HG03139 (cell line): Measurements from ENCODE around the gene SEPTIN7.
A peak's percentile ranks its signal among the peaks of the same experiment; 100 is the strongest.
"Not testable (repeated sequence)": the region's sequence is repeated elsewhere in the genome, so short reads cannot be mapped to it uniquely, and the experiment has no call there.

Source experiments
- ATAC-seq: cut with Tn5 transposase; IDR thresholded peaks from one replicate; pipeline ENCODE4 v1.9.1; 2021; ENCODE audit not compliant: unreplicated experiment

Gene SEPTIN7

DNA sequence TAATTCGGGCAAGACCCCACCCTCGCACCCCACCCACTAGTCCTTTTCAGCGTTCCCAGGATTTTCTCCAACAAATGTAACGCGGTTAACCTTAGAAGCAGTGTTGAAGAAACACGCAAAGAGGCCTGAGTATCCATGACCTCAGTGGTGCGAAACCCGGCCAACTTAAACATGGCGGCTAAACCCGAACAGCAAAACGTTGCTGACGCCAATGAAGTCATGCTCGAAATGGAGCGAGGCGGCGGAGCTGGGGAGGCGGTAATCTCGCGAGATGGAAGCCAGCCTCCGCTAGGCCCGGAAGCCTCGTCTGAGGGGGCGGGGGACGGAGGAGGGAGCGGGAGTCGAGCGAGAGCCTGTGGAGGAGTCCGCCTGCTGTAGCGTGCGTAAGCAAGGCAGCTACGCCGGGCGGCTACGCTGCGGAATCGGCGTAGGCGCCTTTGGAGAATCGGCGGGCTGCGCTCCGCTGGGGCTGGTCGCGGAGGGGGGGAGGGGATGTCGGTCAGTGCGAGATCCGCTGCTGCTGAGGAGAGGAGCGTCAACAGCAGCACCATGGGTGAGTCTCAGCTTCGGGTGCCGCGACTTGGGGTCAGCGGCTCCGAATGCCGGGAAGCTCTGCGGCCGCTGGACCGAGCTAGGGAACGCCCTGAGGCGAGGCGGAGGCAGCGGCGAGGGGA is at the start of gene SEPTIN7:
TSS of gene SEPTIN7 (plus strand) at position 340 of the 674 bp plus-strand sequence. CDS start at position 493, 153 bp downstream.
- ATAC-seq: peak; percentile 85

DNA sequence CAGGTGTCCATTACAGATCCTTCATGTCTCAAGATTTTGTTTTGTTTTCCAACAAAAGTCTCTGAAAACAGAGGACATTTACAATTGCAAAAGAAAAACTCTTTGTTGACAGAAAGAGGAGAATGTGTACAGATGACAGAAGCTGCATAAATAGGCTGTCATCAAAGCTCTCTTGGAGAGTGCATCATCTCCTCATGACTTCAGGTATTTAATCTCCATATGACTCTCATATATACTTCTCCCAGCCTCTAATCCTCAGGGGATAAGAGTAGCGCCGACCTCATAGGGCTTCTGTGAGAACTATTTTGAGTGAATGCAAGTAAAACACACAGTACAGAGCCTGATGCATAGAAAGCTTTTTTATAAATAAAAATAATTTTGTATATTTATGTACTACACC is 48.1 kb upstream of the SEPTIN7 start:
- ATAC-seq: no peak

DNA sequence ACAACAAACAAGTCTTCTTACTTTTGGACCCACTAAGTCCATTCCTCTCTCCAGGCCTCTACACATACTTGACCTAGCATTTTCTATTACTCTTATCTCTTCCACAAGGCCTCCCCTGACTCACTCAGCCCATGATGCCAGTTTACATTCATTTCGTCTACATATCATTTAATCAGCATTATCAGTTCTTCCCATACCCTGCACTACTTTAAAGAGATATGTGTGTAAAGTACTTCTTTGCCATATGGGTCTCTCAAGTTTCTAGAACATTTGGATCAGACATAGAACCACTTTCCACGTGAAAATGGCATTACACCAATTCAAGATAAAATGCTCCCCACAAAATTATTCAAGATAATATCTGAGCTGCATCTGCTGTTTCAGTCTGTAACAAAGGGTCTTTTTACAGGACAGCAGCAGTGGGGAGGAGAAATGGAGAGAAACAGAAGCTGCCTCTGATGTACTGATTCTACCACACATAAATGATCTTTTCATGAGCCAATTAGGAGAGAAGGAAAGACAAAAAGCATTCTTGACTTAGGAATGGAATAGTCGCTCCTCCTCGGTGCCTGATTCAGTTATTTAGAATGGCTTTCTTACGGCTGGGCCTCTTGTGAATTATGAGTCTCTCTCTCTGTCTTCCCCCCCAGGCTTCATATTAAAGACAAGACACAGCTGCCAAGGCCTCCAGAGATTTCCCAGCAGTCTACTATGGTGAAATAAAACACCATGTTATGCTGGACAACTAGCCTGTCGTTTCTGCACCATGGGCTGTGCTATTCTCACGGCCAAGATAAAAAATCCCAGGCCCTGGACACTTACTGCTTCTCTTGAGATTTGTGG is 46.9 kb upstream of the SEPTIN7 start:
- ATAC-seq: no peak

DNA sequence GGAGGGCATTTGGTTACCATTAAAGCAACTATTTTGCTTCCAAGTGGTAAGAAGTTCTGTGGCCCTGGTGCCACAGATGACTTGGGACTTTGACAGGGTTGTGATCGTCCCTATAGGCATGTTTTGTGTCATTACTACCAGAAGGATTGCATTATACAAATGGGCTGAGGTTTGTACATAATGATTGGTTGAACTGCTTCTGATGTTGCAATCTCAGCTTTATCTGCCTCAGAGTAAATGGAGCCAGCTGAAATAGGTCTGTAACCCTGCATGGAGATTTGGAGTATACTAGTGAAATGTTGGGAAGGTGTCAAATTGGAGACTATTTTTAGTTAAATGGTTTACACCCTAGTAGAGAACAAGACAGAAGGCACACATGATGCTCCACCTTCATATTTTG is 46.1 kb upstream of the SEPTIN7 start:
- ATAC-seq: no peak

DNA sequence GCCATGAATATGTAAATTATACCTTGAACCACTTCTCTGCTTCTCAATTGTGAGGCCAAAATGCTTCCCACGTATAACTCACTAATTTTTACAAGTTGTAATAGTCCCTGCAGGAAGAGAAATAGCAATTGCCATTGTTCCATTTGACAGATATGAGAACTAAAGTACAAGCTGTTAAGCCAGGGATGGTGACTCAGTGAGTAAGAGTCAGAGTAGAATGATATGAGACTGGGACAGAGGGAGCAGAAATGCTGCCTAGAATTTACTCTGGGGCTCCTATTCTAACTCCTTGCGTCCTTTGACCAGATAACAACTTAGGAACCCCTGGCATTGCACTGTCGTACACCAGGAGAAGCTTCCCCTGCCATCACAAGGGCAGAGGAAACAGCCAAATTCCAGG is 45.1 kb upstream of the SEPTIN7 start:
- no peak for ATAC-seq

DNA sequence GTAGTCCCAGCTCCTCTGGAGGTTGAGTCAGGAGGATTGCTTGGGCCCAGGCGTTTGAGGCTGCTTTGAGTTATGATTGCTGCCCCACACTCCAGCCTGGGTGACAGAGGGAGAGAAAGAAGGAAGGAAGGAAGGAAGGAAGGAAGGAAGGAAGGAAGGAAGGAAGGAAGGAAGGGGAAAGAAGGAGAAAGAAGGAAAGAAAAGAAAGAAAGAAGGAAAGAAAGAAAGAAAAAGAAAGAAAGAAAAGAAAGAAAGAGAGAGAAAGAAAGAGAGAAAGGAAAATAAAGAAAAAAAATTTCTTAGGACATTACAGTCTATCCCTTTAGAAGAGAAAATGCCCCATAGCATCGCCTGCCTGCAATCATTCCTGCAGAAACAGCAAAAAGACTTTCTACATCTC is 44.4 kb upstream of the SEPTIN7 start:
- ATAC-seq: not testable (repeated sequence)

DNA sequence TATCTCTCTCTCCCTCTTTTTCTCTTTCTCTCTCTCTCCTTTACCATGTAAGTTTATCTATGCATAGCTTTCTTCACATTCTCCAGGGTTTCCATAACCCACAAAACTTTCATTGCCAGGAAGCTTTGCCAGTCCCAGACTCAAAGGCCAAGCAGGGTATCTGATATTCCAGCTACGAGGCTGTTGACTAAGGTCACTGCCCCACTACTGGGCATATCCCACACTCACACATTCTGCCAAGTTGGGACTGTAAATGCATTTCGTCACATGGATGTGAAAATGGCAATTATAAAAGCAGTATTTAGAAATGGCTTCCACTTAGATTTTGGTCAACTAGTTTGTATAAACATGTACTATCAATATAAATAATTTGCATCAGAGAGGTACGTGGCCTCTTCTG is 43.3 kb upstream of the SEPTIN7 start:
- ATAC-seq: no peak

DNA sequence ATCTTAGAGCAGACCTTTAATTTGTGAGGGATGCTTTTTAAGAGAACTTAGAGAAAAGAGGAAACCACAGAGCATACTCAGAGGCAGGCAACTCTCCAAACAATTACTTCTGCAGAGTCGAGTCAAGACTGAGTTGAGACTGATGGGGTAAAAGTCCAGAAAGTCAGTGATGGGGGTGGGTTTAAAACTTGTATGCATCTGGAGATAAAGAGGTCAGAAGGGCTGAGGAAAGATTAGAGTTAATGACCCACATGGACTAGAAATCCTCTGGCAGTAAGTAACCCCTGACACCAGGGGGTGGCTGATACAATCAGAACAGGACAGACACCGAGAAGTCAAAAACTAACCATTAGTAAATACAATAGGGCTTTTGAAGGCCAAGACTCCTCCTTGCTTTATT is 42.4 kb upstream of the SEPTIN7 start:
- no peak for ATAC-seq

DNA sequence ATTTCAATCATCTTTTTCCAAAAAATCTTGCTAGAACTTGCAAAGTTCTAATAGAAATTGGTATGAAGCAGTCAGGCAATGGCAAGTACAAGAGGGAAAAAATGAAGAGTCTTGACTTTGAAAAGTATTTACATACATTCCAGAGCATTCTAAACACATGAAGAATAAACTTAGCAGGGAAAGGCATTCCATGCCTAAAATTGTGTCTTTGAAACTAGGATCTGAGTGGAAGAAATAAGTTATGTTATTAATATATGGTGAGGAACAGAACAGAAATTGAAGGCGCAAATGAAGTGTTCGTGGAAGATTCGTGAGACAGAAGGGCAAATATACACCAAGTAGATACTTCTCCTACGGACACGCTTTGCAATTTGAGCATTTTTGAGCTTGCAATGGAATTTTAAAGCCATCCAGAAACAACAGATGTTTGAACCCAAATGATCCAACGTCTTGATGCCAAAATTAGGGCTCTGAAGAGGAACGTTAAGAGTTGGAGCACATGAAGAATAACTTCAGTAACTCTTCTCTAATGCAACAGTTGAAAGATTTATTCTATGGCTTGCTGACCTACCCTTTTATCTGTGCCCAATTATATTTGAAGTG is 40.6 kb upstream of the SEPTIN7 start:
- no peak for ATAC-seq

DNA sequence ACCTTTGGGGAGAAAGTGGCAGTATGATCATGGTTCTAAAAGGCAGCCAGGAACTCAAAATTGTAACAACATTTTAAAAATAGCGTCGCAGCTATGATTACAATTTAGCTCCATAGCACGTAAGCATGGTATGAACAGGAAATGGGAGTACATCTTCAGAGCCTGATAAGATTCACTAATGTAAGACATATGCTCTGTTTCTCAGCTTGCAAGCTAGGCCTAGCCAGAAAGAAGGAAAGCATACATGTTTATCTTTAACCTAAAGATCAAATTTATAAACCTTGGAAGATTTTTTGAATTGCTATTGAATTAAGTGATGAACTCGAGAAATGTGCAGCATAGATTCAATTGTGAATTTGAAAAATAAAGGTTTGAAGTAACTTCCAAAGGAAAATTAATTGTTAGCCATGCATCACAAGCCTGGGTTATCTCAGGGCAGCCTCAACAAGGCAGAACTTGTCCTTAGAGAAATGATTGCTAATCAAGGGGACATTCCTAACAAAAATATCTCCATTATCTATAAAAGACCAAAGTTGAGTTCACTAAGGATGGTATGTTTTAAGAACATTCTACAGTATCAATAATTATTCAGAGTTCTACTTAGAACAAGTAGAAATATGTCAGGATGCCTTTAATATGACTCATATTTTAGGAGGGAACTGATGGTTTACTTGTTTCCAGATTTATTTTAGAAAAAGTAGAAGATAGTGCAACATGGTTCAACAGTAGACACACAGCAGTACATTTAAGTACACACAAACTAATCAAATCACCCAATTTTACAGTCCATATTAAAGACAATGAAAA is 38.8 kb upstream of the SEPTIN7 start:
- ATAC-seq: no peak

DNA sequence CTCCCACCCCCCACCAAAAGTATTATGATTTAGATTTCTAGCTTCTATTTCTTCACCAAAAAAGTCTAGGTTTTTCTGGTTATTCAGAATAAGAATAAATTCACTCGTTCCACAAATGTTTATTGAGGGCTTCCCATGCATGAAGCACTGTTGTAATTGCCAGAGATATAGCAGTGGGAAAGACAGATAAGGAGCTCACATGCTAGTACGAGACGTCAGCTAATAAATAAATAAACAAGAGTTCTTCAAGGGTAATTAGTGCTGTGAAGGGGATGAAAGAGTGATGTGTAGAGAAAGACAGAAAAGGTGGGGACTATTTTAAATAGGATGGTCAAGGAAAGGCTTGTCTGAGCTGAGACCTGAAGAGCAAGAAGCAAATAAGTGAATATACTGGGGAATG is 38.1 kb upstream of the SEPTIN7 start:
- ATAC-seq: no peak

DNA sequence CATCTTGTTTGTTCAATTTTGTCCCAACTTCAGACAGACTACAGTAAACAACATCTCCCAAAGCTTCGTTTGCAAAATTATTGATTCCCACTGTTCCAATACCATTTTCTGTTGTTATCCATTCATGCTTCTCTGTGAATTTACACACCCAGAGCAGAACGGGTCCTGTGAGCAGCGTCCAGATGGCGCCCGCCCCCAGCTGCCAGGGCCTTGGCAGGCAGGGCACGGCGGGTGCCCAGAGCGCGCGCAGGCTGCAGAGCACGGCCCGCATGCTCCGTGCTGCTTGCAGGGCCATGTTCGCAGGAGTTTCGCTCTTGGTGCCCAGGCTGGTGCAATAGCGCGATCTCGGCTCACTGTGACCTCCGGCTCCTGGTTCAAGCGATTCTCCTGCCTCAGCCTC is 32.5 kb upstream of the SEPTIN7 start:
- no peak for ATAC-seq

DNA sequence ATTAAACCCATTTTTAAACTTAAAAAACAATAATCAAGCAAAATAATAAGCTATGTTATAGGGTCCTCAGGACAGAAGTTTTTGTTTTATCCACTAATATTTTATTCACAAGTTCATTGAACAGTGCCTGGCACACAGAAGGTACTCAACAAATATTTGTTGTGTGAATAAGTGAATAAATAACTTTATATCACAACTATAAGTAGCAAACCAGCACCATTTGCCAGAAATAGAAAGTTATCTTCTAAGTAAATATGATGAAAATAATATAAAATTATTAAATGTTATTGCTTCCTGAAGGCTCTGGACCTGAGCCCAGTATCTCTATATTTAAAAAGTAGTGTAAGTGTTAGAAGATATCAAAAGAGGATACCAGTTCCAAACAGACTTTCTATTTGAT is 29.1 kb upstream of the SEPTIN7 start:
- ATAC-seq: no peak

DNA sequence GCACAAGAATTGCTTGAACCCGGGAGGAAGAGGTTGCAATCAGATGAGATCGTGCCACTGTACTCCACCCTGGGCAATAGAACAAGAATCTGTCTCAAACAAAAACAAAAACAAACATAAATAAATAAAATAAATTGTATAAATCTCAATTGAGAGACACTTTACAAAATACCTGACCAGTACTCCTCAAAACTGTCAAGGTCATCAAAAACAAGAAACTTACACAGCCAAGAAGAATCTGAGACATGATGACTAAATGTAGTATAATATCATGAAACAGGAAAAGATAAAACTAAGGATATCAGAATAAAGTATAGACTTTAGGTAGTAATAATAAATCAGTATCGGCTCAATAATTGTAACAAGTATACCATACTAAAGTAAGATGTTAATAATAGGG is 26.9 kb upstream of the SEPTIN7 start:
- no peak for ATAC-seq

DNA sequence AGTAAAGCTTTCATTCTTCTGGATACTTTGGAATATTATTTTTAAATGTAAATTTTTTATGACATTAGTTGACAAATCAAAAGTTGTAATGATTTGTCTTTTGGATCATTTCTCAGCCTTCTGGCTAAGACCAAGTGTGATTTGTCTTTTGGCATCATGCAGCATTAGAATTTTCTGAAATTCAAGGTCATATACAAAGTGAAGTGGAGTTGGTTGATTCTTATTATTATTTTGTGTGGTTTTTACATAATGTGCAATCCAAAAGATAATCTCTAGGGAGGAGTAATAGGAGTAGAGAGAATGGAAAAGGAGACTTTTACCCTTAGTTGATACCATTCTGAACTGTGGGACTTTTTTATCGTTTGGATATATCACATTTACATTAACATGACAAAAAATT is 24.2 kb upstream of the SEPTIN7 start:
- no peak for ATAC-seq

DNA sequence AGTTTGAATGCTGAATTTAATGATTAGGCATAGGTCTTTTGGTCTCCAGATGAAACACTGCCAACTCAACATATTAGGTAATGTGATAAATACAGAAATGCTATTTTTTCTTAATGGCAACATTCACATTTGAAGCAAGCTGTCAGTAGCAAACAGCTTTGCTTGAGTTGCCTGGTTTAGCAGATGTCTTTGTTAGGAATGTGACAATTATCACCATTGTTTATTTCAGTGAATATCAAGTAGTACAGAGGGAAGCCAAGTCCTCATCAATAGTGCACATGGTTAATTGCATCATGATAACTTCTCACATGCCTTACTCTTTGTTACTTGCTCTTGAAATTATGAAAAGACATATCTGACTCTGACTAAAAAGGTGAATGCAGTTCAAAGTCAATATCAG is 23.7 kb upstream of the SEPTIN7 start:
- ATAC-seq: no peak

DNA sequence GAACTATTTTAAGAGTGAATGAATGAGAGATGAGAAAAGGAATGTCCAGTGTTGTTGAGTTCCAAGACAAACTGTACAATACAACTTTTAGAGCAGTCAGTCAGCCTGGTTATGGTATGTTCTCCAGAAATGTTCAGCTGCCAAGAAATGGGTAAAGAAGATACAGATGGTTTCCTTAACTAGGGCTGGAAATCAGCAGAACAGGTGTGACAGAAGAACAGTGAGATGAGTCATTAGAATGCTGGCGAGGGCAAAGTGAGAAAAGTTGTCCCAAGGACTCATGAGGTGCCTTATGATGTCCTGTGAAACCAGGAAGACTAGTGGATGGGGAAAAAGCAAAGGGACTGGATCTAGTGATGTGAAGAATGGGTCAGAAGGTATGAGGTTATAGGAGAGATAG is 20.8 kb upstream of the SEPTIN7 start:
- ATAC-seq: no peak

DNA sequence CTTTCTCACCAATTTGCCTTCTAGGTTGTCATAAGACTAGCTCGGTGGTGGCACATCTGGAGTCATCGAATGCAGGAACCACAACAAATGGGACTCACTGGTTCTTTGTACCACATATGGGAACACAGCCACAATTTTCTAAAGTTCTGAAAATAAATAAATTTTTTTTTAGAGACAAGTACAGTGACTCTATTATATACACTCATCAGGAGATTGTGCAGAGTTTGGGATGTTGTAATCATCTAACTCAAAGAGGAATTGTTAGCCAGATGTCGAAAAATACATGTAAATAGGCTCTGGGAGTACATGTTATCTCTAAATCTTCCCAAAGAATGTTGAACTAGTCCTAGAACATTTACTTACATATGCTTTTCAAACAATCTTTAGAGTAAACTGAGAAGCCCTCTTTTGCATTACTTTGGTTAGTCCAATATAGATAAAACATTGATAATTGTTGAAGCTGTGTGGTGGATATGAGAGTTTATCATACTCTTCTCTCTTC is 19.6 kb upstream of the SEPTIN7 start:
- ATAC-seq: no peak

DNA sequence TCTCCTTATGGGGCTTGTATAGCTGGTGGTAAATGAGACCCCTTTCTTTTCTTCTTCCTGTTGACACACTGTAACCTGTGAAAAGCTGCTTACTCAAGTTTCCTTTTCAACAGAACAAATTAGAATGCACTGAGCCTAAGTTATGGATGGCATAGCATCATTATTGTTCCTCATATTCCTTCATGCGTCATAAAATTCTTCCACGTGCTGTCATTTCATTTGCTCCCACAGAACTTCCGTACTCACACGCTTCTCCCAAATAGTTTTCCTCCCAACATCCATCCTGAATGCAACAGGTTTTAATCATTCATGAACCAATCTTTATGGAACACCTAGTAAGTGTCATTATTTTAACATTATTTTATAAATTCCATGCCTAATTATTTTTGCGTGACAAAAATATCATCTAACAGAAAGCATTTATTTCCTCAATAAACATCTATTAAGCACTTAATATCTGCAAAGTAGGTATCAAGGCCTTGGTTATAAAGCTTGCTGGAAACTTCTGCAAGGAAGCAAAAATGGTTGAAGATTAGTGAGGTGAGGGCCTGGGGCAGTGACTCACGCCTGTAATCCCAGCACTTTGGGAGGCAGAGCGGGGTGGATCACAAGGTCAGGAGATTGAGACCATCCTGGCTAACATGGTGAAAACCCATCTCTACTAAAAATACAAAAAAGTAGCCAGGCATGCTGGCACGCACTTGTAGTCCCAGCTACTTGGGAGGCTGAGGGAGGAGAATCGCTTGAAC is 18.9 kb upstream of the SEPTIN7 start:
- ATAC-seq: no peak

DNA sequence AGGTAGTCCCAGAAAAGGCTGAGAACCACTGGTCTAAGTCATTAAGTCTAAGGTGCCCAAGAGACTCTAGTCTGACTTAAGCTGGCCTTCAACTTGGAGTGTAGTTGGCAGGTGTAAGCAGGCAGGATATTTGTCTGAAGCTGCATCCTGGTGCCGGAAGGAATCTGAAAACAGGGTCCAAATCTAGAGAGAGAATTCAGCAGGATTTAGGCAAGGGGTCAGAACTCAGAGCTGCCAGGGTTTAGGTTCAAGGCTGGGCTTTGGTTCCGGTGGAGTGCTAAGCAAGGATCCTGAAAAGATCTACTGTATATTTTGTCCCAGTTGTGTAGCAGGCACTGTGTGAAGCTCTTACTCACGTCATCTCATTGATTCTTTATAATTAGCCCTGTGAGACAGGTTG is 16.5 kb upstream of the SEPTIN7 start:
- ATAC-seq: no peak
